Measurements from ENCODE around the gene ARHGAP32.

DNA sequence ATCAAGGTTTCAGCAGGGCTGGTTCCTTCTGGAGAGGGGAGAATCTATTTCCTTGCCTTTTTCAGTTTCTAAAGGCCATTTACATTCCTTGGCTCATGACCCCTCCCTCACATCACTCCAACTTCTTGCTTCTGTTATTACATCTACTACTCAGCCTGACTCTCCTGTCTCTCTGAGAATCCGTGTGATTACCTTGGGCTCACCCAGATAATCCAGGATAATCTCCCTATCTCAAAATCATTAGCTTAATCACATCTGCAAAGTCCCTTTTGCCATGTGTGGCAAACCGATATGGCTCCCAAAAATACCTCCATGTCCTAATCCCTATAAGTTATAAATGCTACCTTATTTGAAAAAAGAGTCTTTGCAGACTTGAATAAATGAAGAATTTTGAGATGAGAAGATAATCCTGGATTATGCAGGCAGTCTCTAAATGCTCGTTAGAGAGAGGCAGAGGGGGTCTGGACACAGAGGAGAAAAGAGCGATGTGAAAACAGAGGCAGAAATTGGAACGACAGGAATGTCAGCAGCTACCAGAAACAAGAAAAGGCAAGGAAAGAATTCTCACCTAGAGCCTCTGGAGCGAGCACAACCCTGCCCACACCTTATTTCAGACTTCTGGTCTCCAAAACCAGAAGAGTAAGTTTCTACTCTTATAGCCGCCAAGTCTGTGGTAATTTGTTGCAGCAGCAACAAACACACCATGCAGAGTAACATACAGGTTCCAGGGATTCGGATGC, 23.6 kb upstream of the ARHGAP32 start:
- TF ChIP-seq, protein P1, sequence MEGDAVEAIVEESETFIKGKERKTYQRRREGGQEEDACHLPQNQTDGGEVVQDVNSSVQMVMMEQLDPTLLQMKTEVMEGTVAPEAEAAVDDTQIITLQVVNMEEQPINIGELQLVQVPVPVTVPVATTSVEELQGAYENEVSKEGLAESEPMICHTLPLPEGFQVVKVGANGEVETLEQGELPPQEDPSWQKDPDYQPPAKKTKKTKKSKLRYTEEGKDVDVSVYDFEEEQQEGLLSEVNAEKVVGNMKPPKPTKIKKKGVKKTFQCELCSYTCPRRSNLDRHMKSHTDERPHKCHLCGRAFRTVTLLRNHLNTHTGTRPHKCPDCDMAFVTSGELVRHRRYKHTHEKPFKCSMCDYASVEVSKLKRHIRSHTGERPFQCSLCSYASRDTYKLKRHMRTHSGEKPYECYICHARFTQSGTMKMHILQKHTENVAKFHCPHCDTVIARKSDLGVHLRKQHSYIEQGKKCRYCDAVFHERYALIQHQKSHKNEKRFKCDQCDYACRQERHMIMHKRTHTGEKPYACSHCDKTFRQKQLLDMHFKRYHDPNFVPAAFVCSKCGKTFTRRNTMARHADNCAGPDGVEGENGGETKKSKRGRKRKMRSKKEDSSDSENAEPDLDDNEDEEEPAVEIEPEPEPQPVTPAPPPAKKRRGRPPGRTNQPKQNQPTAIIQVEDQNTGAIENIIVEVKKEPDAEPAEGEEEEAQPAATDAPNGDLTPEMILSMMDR (conservative IDR thresholded peaks at IDR 0.05 in 1 of 2, IDR thresholded peaks at IDR 0.05 in 1 of 2; ENCODE audit: low read depth in 1 of 2, low read length in 2 of 2): no peak
- TF ChIP-seq EZH2 (IDR thresholded peaks at IDR 0.05; ENCODE audit: low read length, missing control alignments): no peak

Measured in fibroblast of lung (primary cell).